ENCODE results near the gene UQCRH.
"Not testable (repeated sequence)": the region's sequence is repeated elsewhere in the genome, so short reads cannot be mapped to it uniquely, and the experiment has no call there.

DNA sequence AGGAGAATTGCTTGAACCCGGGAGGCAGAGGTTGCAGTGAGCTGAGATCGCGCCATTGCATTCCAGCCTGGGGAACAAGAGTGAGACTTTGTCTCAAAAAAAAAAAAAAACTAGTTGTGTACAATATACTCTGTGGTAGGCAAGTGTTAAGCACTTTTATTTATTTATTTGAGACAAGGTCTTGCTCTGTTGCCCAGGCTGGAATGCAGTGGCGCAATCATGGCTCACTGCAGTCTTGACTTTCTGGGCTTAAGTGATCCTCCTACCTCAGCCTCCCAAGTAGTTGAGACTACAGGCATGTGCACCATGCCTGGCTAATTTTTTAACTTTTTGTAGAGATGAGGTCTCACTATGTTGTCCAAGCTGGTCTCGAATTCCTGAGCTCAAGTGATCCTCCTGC lies 52.4 kb downstream of the UQCRH start:
- TF ChIP-seq POLR2AphosphoS5 (IDR thresholded peaks at IDR 0.05; ENCODE audit: low read depth, low read length); TAF1 (IDR thresholded peaks at IDR 0.05; ENCODE audit: borderline replicate concordance, low read depth, low read length): not testable (repeated sequence)
- TF ChIP-seq, protein P1, sequence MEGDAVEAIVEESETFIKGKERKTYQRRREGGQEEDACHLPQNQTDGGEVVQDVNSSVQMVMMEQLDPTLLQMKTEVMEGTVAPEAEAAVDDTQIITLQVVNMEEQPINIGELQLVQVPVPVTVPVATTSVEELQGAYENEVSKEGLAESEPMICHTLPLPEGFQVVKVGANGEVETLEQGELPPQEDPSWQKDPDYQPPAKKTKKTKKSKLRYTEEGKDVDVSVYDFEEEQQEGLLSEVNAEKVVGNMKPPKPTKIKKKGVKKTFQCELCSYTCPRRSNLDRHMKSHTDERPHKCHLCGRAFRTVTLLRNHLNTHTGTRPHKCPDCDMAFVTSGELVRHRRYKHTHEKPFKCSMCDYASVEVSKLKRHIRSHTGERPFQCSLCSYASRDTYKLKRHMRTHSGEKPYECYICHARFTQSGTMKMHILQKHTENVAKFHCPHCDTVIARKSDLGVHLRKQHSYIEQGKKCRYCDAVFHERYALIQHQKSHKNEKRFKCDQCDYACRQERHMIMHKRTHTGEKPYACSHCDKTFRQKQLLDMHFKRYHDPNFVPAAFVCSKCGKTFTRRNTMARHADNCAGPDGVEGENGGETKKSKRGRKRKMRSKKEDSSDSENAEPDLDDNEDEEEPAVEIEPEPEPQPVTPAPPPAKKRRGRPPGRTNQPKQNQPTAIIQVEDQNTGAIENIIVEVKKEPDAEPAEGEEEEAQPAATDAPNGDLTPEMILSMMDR (IDR thresholded peaks at IDR 0.05) = not testable (repeated sequence)

Measured in SK-N-SH (cell line).